NCI-H2029 (cell line): ENCODE results near the gene GALNT16.

Experiments
- DNase-seq: peaks from one replicate; lab custom pipeline; 2025; lab: John Stamatoyannopoulos, UW

The GALNT16 gene

GRCh38 chr14:69317780-69318179, 57.8 kb downstream of the GALNT16 start:
- no peak for DNase-seq

- DNase-seq: no peak
Observed at GRCh38 chr14:69318241-69318640, 58.3 kb downstream of the GALNT16 start.

GRCh38 chr14:69318901-69319475, 59.0 kb downstream of the GALNT16 start:
- no peak for DNase-seq

GRCh38 chr14:69319911-69320310, 60.0 kb downstream of the GALNT16 start:
- DNase-seq: no peak

- DNase-seq: no peak
Observed at GRCh38 chr14:69320581-69321365, 60.8 kb downstream of the GALNT16 start.

GRCh38 chr14:69321601-69322330, 61.8 kb downstream of the GALNT16 start:
- no peak for DNase-seq

GRCh38 chr14:69323266-69323998, 63.5 kb downstream of the GALNT16 start:
- no peak for DNase-seq

GRCh38 chr14:69323999-69324282, 64.0 kb downstream of the GALNT16 start:
- no peak for DNase-seq

- DNase-seq: no peak
Observed at GRCh38 chr14:69324341-69324931, 64.5 kb downstream of the GALNT16 start.

GRCh38 chr14:69325086-69325485, 65.1 kb downstream of the GALNT16 start:
- DNase-seq: no peak

- DNase-seq: no peak
Observed at GRCh38 chr14:69325646-69326265, 65.8 kb downstream of the GALNT16 start.

- DNase-seq: no peak
Observed at GRCh38 chr14:69326611-69327010, 66.7 kb downstream of the GALNT16 start.

GRCh38 chr14:69327507-69327906, 67.5 kb downstream of the GALNT16 start:
- DNase-seq: no peak

GRCh38 chr14:69328317-69328716, 68.4 kb downstream of the GALNT16 start:
- no peak for DNase-seq

GRCh38 chr14:69328765-69329164, 68.8 kb downstream of the GALNT16 start:
- no peak for DNase-seq

GRCh38 chr14:69331206-69331605, 71.2 kb downstream of the GALNT16 start:
- DNase-seq: no peak

- no peak for DNase-seq
Observed at GRCh38 chr14:69332782-69333395, 72.9 kb downstream of the GALNT16 start.

GRCh38 chr14:69333791-69334337, 73.9 kb downstream of the GALNT16 start:
- DNase-seq: no peak

GRCh38 chr14:69334576-69334975, 74.6 kb downstream of the GALNT16 start:
- DNase-seq: no peak

GRCh38 chr14:69335371-69335771, 75.4 kb downstream of the GALNT16 start:
- DNase-seq: no peak

GRCh38 chr14:69337984-69338383, 78.0 kb downstream of the GALNT16 start:
- no peak for DNase-seq
